ENCODE data around the gene CLCNKA.
A peak's percentile ranks its signal among the peaks of the same experiment; 100 is the strongest.
"Not testable (repeated sequence)": the region's sequence is repeated elsewhere in the genome, so short reads cannot be mapped to it uniquely, and the experiment has no call there.

CLCNKA gene

GRCh38 chr1:16021681-16022080, at the start of gene CLCNKA:
CLCNKA (plus strand) TSS chr1:16022036; CDS start chr1:16022620, 584 bp downstream.
- DNase-seq (ENCODE audit: low spot score) = no peak

- no peak for DNase-seq (ENCODE audit: low spot score)
These were observed 49.4 kb upstream of the CLCNKA start for GRCh38 chr1:15972409-15972808.

GRCh38 chr1:15973772-15974171, 48.1 kb upstream of the CLCNKA start:
- no peak for DNase-seq (ENCODE audit: low spot score)

GRCh38 chr1:15974855-15975254, 47.0 kb upstream of the CLCNKA start:
- DNase-seq (ENCODE audit: low spot score) = no peak

- peak; percentile 76 for DNase-seq (ENCODE audit: low spot score)
These were observed 46.5 kb upstream of the CLCNKA start for GRCh38 chr1:15975358-15975804.

GRCh38 chr1:15975805-15976680, 45.8 kb upstream of the CLCNKA start, which contains the start of gene ZBTB17:
ZBTB17 (minus strand) TSS chr1:15976101; CDS start chr1:15948495, 27,606 bp downstream.
- DNase-seq (ENCODE audit: low spot score) = peak; percentile 94

GRCh38 chr1:15977947-15978346, 43.9 kb upstream of the CLCNKA start:
- DNase-seq (ENCODE audit: low spot score) = not testable (repeated sequence)

- no peak for DNase-seq (ENCODE audit: low spot score)
These were observed 40.2 kb upstream of the CLCNKA start for GRCh38 chr1:15981679-15982078.

GRCh38 chr1:15983275-15983674, 38.6 kb upstream of the CLCNKA start:
- no peak for DNase-seq (ENCODE audit: low spot score)

- no peak for DNase-seq (ENCODE audit: low spot score)
These were observed 36.1 kb upstream of the CLCNKA start for GRCh38 chr1:15985611-15986297.

GRCh38 chr1:15988856-15989736, 32.7 kb upstream of the CLCNKA start:
- DNase-seq (ENCODE audit: low spot score) = no peak

- DNase-seq (ENCODE audit: low spot score) = no peak
These were observed 32.1 kb upstream of the CLCNKA start for GRCh38 chr1:15989776-15990175.

- no peak for DNase-seq (ENCODE audit: low spot score)
These were observed 30.2 kb upstream of the CLCNKA start for GRCh38 chr1:15991427-15992186.

GRCh38 chr1:15992187-15992553, 29.7 kb upstream of the CLCNKA start:
- DNase-seq (ENCODE audit: low spot score) = no peak

GRCh38 chr1:15992582-15993500, 29.0 kb upstream of the CLCNKA start:
- no peak for DNase-seq (ENCODE audit: low spot score)

GRCh38 chr1:15993666-15994065, 28.2 kb upstream of the CLCNKA start:
- DNase-seq (ENCODE audit: low spot score) = no peak

- no peak for DNase-seq (ENCODE audit: low spot score)
These were observed 27.8 kb upstream of the CLCNKA start for GRCh38 chr1:15994081-15994480.

GRCh38 chr1:15994590-15995351, 27.1 kb upstream of the CLCNKA start:
- DNase-seq (ENCODE audit: low spot score) = peak; percentile 71

GRCh38 chr1:15997076-15997585, 24.7 kb upstream of the CLCNKA start:
- no peak for DNase-seq (ENCODE audit: low spot score)
